ENCODE results near the gene INSR.
"Not testable (repeated sequence)": the region's sequence is repeated elsewhere in the genome, so short reads cannot be mapped to it uniquely, and the experiment has no call there.

INSR gene

DNA sequence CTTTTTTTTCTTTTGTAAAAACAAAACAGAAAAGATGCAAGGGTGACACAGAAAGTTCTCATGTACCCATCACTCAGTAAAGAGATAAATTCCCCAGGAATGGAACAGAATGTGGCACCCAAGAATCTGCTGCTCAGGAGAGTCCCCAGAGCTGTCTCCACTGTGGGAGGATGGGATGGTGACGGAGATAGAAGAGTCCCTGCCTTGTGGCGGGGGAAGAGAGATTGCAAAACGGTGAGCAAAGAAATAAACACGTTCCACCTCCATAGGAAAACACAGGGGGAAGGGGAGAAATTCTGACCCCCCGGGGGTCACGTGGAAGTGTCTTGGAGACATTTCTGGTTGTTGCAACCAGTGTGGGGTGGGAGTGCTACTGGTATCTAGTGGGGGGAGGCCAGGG, 76.4 kb downstream of the INSR start:
- DNase-seq: no peak

DNA sequence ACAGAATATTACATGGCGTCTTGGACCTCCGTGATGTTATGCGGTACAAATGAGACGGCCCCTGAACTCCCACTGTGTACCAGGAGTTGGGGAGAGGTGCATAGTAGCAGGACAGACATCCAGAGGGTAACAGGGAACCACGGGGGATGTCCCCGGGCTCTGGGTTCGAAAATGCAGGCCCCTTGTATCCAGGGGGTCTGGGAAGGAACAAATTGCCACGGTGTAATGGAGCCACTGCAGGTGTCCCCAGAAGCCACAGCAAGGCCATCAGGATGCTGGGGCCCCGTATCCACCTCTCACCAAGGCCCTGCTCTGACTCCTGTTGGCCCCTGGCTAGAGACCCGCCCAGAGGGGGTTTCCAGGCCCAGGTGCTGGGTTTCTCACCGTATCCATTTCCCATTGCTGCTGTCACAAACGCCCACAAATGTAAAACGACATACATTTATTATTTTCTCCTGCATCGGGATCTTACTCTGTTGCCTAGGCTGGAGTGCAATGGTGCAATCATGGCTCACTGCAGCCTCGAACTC, 77.8 kb downstream of the INSR start:
- DNase-seq: no peak

DNA sequence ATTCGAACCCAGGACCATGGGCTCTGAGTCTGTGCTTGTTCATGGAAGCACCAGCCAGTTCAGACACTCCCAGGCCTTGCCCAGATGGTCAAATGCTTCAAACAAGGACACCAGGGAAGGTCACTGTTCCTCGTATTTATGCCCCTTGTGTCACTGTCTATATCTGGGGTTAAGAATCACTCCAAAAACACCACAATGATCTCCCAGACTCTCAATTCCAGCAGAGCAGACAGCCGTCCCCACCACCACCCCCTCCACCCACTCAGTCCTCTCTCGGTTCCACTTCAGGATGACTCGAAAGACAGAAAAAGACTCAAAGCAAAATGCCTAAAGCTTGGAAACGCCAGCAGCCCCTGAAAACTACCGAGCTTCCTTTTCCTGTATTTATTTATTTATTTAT, 79.0 kb downstream of the INSR start:
- no peak for DNase-seq

DNA sequence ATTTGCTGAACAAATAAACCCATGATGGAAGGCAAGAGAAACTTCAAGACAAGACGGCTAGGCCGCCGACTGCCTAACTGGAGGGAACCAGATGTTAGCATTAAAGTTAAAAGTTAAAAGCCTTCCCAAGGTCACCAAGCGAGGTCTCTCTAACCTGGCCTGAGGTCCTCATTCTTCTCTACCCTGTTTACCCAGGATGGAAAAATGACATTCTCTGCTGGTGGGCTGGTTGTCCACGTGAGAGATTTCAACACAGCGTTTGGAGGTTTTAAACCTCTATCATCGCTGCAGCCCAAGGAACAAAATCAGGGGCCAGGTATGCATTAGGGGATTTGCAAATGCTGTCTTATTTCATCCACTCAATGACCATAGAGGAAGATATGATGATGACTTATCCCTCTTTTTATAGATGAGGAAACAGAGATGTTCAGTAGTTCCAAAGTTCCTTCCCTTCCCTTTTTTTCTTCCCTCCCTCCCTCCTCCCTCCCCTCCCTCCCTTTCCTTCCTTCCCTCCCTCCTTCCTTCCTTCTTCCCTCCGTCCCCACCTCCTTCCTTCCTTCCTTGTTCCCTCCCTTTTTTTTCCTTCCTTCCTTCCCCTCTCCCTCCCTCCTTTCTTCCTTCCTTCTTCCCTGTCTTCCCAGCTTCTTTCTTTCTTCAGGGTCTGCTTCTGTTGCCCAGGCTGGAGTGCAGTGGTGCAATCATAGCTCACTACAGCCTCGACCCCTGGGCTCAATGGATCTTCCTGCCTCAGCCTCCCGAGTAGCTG, 79.7 kb downstream of the INSR start:
- DNase-seq: no peak

DNA sequence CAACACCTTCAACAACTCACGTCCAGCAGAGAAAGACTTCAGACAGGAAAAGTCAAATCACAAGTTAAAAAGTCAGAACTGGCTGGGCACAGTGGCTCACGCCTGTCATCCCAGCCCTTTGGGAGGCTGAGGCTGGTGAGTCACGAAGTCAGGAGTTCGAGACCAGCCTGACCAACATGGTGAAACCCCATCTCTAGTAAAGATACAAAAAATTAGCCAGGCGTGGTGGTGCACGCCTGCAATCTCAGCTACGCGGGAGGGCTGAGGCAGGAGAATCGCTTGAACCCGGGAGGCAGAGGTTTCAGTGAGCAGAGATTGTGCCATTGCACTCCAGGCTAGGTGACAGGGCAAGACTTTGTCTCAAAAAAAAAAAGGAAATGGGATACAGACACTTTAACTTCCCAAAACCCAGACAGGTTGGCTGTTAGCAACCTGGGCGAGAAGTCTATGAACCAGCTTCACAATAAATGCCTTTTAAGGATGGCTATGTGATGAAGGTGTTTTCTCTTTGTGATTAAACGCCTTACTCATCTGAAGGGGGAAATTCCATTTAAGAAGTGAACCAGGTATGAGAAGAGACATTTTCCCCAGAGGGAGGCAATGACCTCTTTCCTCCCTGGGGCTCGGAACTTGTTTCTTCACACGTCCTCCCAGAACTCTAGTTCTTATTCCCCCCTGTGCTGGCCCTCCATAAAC, 80.4 kb downstream of the INSR start:
- DNase-seq: no peak

DNA sequence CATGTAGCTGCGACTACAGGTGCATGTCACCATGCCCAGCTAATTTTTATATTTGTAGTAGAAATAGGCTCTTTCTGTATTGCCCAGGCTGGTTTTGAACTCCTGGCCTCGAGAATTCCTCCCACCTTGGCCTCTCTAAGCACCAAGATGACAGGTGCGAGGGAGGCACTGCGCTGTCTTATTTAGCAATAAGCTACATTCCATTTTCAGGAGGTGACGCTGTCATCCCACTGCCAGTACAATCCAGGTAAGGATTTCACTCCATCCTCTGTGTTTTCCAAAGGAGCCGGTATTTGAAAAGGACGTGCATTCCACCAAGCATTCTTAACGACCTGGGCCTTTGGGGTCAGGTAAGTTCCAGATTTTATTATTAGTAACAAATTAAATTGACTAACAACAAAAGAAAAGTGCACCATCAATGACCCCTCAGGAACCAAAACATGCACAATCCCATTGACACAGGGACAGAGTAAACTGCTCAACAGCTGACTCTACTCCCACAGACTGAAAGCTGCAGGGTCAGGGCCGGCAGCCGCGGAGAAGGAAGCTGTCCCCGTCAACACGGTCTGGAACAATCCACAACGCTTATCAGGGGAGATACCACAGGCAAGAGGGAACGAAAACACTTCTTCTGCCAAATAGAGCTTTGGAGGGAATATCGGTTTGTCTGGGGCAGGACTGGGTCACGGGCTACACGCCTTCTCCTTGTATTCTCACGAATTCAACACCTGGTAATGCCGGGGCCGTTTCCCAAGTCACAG, 82.8 kb downstream of the INSR start:
- no peak for DNase-seq

DNA sequence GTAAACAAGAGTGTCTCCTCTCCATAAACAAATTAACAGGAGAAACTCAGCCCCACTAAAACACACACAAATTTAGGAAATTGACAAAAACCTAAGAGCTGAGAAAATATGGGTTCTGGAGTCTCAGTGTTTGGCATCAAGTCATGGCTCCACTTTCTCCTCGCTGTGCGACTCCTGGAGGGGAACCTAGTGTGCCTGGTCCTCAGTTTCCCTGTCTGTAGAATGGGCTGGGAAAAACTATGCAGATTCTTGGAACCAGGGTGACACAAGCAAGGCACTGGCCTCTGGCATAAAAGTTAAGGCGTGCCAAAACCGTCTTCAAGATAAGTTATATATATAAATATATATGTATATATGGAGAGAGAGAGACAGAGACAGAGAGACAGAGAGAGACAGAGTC, 83.9 kb downstream of the INSR start:
- no peak for DNase-seq

DNA sequence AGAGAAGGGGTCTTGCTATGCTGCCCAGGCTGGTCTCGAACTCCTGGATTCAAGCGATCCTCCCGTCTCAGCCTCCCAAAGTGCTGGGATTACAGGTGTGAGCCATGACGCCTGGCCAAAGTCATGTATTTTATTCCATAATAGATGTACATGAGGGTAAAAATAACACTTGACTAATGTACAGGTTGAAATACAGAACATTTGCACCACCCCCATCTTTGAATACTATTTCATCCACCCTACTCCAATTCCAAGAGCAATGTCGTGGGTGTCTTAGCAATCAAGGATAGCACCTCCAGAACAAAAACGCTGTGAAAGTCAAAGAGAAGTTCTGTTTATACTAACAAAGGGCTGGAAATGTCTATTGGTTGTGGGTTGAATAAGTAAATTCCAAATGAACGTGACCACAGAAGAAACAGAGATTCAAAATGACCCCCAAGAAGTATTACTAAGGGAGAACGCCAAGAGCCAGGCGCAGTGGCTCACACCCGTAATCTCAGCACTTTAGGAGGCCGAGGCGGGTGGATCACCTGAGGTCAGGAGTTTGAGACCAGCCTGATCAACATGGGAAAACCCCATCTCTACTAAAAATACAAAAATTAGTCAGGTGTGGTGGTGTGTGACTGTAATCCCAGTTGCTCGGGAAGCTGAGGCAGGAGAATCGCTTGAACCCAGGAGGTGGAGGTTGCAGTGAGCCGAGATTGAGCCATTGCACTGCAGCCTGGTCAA, 84.5 kb downstream of the INSR start:
- not testable (repeated sequence) for DNase-seq

DNA sequence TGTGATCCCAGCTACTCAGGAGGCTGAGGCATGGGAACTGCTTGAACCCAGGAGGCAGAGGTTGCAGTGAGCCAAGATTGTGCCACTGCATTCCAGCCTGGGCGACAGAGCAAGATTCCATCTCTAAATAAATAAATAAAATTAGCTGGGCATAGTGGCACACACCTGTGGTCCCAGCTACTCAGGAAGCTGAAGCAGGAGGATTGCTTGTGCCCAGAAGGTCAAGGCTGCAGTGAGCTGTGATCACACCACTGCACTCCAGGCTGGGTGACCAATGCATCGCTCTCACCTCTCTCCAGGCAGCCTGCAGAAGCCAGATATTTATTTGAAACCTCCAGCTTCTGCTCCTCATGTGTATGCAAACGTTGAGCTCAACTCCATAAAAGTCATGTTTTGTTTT, 85.2 kb downstream of the INSR start:
- DNase-seq: not testable (repeated sequence)

DNA sequence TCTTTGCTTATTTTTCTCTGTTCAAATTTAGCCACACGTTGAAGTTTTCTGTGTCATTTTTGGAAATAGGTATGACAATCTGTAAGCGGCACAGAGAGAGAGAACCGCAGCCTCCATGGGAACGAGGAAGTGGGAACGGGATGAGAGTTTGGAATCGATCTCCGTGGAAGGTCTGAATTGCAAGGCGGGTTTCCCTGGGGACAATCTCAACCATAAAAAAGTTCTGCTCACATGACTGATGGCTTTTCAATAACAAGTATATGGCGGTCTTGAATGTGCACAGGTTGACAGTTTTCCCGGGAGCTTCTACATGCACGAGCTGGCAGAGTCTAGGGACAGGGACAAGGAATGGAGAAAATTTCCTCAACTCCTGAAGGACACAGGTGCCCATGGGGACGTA, 90.9 kb downstream of the INSR start:
- no peak for DNase-seq

DNA sequence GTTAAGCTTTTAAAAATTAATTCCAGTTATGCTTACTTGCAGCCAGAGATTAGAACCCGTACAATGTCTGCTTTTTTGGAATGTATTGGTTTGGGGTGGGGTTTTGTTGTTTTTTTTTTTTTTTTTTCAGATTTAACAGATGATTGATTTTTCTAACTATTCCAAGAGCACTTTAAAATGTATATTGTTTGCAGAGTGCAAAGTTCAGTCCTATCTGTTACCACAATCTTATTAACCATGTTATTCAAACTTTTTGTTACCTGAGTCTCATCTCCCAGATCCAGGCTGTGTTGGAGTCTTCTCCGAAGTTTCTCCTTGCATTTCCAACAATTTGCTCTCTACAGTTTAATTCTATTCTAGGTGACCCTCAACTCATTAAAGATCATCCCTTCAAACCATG, 91.3 kb downstream of the INSR start:
- DNase-seq: no peak

DNA sequence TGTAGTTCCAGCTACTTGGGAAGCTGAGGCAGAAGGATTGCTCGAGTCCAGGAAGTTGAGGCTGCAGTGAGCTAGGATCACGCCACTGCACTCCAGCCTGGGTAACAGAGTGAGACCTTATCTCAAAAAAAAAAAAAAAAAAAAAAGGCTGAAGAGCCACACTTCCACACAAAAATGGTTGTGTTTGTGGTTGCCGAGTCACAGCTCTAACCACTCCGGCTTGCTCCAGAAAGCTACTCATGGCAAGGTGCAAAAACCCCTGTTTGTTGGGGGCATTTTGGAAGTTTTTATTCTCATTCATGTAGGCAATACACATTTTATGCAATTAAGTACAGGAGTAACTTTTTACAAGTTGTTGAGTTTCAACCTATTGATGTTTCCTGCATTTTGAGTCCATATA, 93.5 kb downstream of the INSR start:
- DNase-seq: no peak

DNA sequence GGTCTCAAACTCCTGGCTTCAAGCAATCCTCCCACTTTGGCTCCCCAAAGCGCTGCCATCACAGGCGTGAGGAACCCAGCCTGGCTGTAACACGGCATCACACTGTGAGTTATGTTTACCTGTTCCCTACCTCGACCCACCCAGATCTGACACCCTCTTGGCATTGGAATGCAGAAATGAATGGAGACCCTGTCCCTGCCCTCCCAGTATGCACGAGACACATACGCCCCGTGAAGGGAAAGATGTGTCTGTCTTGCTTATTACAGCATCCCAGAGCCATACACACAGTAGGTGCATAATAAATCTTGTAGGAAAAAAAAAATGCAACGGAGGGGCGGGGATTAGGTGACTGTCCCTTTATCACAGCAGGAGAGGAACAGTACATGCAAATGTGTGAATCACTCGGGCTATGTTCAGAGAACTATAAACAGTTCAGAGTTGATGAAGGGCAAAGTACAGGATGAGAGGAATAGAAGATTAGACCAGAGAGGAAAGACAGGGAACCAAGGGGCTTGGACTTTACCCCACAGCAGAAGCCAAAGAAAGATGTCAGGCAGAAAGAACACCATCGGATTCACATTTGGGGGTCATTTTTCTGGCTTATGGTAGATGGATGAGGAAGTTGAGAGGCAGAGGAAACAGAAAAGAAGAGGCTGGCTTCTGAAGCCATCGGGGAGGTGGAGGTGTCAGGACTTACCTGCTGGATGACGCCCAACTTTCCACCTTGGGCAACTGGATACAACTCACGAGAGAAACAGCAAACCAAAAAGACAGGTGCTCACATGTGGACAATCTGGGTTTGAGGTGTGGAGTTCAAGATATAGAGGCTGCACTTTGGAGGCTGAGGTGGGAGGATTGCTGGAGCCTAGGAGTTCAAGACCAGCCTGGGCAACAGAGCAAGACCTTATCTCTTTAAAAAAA, 94.3 kb downstream of the INSR start:
- no peak for DNase-seq

DNA sequence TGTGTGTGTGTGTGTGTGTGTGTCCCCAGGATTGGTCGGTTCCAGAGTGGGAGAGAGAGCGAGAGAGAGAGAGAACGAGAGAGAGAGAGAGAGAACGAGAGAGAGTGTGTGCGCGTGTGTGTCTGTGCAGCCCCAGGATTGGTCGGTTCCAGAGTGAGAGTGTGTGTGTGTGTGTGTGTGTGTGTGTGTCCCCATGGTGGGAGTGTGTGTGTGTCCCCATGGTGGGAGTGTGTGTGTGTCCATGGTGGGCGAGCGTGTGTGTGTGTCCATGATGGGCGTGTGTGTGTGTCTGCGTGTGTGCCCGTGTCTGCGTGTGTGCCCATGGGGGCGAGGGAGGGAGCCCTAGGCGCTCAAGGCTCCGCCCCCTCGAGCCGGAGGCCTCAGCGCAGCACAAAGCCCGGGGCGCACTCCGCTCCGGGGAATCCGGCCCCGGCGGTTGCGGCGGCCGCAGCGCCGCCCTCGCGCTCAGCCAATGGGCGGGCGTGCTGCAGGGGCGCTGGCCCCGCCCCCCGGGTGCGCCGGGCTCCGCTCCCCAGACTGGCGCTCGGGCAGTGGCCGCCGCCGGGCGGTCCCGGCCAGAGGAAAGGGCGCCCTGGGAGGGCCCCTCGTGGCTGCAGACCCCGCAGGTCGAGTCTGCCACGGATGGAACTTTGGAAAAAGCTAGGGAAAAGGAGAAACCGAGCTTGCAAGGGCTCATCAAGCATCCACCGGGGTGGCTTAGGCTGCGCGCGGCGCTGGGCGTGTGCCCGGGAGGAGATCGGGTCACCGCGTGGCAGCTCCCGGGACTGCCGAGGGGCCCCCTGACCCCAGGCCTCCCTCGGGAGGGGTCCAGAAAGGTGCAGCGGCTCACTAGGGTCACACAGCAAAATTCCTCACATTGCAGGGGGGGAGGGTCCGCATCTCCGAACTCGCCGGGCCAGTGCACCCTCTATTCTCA, 96.2 kb downstream of the INSR start:
- peak; percentile 89 to 95 for DNase-seq

DNA sequence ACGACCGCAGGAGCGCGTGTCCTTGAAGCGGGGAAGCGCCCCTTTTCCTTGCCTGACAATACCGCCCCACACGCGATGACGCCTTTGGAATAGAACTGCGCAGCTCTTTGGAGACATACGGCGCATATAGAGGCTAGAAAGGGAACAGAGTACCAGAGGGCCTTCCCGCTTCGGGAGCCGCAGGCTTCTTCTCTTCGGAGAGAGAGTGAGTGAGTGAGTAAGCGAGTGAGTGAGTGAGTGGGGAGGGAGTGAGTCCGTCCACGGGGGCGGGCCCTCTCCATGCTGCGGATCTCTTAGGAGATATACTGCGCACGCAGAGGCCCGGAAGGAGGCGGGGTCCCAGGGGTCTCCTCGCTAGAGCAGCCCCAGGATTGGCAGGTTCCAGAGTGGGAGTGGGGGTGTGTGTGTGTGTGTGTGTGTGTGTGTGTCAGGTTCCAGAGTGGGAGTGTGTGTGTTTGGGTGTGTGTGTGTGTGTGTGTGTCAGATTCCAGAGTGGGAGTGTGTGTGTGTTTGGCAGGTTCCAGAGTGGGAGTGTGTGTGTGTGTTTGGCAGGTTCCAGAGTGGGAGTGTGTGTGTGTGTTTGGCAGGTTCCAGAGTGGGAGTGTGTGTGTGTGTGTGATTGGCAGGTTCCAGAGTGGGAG, 97.0 kb downstream of the INSR start:
- peak; percentile 74 to 87 for DNase-seq

DNA sequence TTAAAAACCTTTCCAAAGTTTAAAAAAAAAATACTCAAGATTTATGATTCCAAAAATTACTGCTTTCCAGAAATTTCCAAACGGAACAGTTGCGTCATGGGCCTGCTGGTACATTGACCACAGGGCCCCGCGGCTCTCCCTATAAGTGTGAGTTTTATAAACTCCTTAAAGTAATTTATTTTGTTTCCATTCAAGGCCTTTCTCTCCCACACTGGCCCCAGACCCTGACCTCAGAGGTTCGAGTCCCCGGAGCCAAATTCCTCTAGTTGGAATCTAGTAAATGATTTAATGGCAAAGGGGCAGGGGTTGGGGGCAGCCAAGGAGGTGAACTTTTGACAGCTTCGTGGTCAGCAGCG, 97.5 kb downstream of the INSR start:
- DNase-seq: no peak

DNA sequence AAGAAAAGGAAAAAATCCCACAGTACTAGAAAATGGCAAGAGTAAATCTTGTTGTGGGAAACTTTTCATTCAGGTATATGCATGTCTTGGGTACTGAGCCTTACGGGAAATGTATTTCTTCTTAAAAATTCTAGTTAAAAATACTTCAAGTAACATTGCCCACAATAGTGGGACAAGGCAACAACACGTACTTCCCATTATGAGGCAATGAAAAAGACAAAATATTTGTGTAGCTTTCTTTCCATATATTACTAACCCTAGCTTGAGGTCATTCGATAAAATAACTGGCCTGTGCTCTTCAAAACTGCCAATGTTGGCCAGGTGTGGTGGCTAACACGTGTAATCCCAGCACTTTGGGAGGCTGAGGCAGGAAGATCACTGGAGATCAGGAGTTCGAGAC, 99.2 kb downstream of the INSR start:
- DNase-seq: no peak

DNA sequence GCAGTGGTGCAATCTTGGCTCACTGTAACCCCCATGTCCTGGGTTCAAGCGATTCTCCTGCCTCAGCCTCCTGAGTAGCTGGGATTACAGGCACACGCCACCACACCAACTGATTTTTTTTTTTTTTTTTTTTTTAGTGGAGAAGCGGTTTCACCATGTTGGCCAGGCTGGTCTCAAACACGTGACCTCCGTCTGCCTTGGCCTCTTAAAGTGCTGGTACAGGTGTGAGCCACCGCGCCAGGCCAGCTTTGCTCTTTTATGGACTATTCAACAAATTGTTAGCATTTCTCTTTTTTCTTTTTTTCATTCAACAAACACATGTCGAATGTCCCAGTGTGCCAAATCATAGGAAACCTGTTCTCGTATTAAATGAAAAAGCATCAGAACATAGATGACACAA, 99.6 kb downstream of the INSR start:
- DNase-seq: no peak

DNA sequence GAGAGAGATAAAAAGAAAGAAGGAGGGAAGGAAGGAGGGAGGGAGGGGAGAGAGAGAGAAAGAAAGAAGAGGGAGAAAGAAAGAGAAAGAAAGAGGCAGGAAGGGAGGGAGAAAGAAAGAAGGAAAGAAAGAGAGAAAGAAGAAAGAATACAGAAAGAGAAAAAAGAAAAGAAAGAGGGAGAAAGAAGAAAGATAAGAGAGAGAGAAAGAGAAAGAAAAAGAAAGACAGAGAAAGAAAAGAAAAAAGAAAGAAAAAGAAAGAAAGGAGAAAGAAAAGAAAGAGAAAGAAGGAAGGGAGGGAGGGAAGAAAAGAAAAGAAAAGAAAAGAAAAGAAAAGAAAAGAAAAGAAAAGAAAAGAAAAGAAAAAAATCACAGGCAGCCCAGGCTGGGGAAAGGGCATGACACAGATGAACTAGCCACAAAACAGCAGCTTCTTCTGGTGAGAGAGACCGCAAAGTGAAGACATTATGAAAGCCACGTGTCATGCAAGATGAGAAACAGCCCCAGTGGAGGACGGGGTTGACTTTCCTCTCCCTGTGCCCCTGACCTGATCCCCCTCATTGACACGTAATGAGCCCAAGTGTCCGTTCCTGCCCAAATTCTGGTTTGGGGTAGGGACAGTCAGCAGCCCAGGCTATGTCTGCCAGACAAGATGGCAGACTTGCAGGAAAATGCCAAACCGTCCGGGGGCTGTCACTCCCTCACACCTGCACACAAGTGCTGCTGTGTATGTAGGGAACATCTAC, 102.1 kb downstream of the INSR start:
- no peak for DNase-seq

All from NCI-H524 (cell line).